Immature natural killer cell (primary cell): ENCODE data around the gene ZXDC. TPM values are rescaled to one million over a fixed set of nuclear protein-coding genes. Genes with fewer than 3 reads are reported as not detected.

ENCODE experiments used
- DNase-seq, 3 donors: peaks; one replicate each; pipeline ENCODE4 v3.0.0; 2022; ENCODE audit warnings: mixed read lengths in 1 of 3
- H3K27ac Mint-ChIP-seq, 6 donors: one replicate each; pipeline ENCODE4 v1.8.0; 2020; ENCODE audit warnings: mixed read lengths in 6 of 6, mild to moderate bottlenecking in 5 of 6, inconsistent platforms in 4 of 6, moderate library complexity in 3 of 6
- H3K27me3 Mint-ChIP-seq, 3 donors: one replicate each; pipeline ENCODE4 v1.8.0; 2020 to 2021; ENCODE audit warnings: low read depth in 3 of 3, mild to moderate bottlenecking in 3 of 3, mixed read lengths in 3 of 3, moderate library complexity in 3 of 3, inconsistent platforms in 1 of 3
- H3K36me3 Mint-ChIP-seq, 3 donors: one replicate each; pipeline ENCODE4 v1.8.0; 2020; ENCODE audit warnings: mixed read lengths in 3 of 3, inconsistent platforms in 2 of 3, mild to moderate bottlenecking in 2 of 3
- H3K4me1 Mint-ChIP-seq, 2 donors: one replicate each; pipeline ENCODE4 v1.8.0; 2020; ENCODE audit warnings: inconsistent platforms in 2 of 2, mild to moderate bottlenecking in 2 of 2, mixed read lengths in 2 of 2, moderate library complexity in 1 of 2
- H3K4me3 Mint-ChIP-seq, 5 donors: one replicate each; pipeline ENCODE4 v1.8.0; 2020; ENCODE audit warnings: mild to moderate bottlenecking in 5 of 5, mixed read lengths in 5 of 5, inconsistent platforms in 3 of 5, moderate library complexity in 3 of 5
- H3K9me3 Mint-ChIP-seq, 6 donors: one replicate each; pipeline ENCODE4 v1.8.0; 2020; ENCODE audit warnings: mild to moderate bottlenecking in 6 of 6, mixed read lengths in 6 of 6, inconsistent platforms in 4 of 6, moderate library complexity in 3 of 6
- polyA plus RNA-seq, 3 donors: library from polyadenylated mRNA; unstranded; fragments of 300-500 nt; fragmentation: Illumina TruSeq; gene quantifications; one replicate each; pipeline ENCODE4 v1.2.3, GENCODE V29; 2021

Gene ZXDC
- polyA plus RNA-seq, 3 donors from 2014 or later, result 9.6 to 17.2 (median 11.8) TPM

GRCh38 chr3:126491221-126492013 is 15.7 kb upstream of the ZXDC start:
- DNase-seq, result no peak
- H3K9me3 Mint-ChIP-seq, result no peaks in the 10 kb centered on the region
- H3K4me1 Mint-ChIP-seq, result peaks cover 9 to 10% of the 10 kb centered on the region in 2 donors
- peaks cover 0 to 1% (median 0%) of the 10 kb centered on the region in 3 donors for H3K27me3 Mint-ChIP-seq
- H3K27ac Mint-ChIP-seq, result peak overlapping the region in 1 of 6 donors; percentile 6
- no peak overlapping the region for H3K4me3 Mint-ChIP-seq
- no peaks in the 10 kb centered on the region for H3K36me3 Mint-ChIP-seq

GRCh38 chr3:126490619-126491018 is 14.9 kb upstream of the ZXDC start:
- Mint-ChIP-seq H3K27ac (no peak overlapping the region), H3K4me1 (peaks cover 11 to 13% of the 10 kb centered on the region in 2 donors), H3K36me3 (no peaks in the 10 kb centered on the region), H3K27me3 (peaks cover 0 to 1% (median 0%) of the 10 kb centered on the region in 3 donors), H3K4me3 (no peak overlapping the region), H3K9me3 (no peaks in the 10 kb centered on the region)
- DNase-seq, result no peak

GRCh38 chr3:126488886-126489569 is 13.3 kb upstream of the ZXDC start:
- H3K27me3 Mint-ChIP-seq, result peaks cover 0 to 3% (median 2%) of the 10 kb centered on the region in 3 donors
- no peak overlapping the region for H3K4me3 Mint-ChIP-seq
- DNase-seq, result no peak
- H3K4me1 Mint-ChIP-seq, result peaks cover 11 to 13% of the 10 kb centered on the region in 2 donors
- no peaks in the 10 kb centered on the region for H3K36me3 Mint-ChIP-seq
- no peak overlapping the region for H3K27ac Mint-ChIP-seq
- no peaks in the 10 kb centered on the region for H3K9me3 Mint-ChIP-seq

GRCh38 chr3:126488185-126488584 is 12.5 kb upstream of the ZXDC start:
- Mint-ChIP-seq H3K27me3 (peaks cover 0 to 3% (median 2%) of the 10 kb centered on the region in 3 donors), H3K4me1 (peaks cover 11 to 13% of the 10 kb centered on the region in 2 donors), H3K9me3 (no peaks in the 10 kb centered on the region), H3K4me3 (no peak overlapping the region), H3K36me3 (no peaks in the 10 kb centered on the region), H3K27ac (peak overlapping the region in 1 of 6 donors; percentile 10)
- no peak for DNase-seq

- DNase-seq, result peak in 1 of 3 donors; percentile 12
- Mint-ChIP-seq H3K4me3 (peak overlapping the region in 3 of 5 donors; percentile 18 to 63 (median 24)), H3K27ac (peak overlapping the region in 1 of 6 donors; percentile 49), H3K27me3 (peaks cover 0 to 3% (median 2%) of the 10 kb centered on the region in 3 donors), H3K4me1 (peaks cover 11 to 13% of the 10 kb centered on the region in 2 donors), H3K36me3 (no peaks in the 10 kb centered on the region), H3K9me3 (no peaks in the 10 kb centered on the region)
Observed at GRCh38 chr3:126487151-126487771, 11.6 kb upstream of the ZXDC start.

- H3K27ac Mint-ChIP-seq, result peak overlapping the region in 1 of 6 donors; percentile 51
- no peak for DNase-seq
- H3K27me3 Mint-ChIP-seq, result peaks cover 0 to 3% (median 2%) of the 10 kb centered on the region in 3 donors
- H3K36me3 Mint-ChIP-seq, result no peaks in the 10 kb centered on the region
- H3K4me1 Mint-ChIP-seq, result peaks cover 11 to 13% of the 10 kb centered on the region in 2 donors
- no peaks in the 10 kb centered on the region for H3K9me3 Mint-ChIP-seq
- no peak overlapping the region for H3K4me3 Mint-ChIP-seq
Observed at GRCh38 chr3:126486360-126486847, 10.7 kb upstream of the ZXDC start.

- Mint-ChIP-seq H3K27me3 (peaks cover 0 to 3% (median 2%) of the 10 kb centered on the region in 3 donors), H3K27ac (no peak overlapping the region), H3K9me3 (no peaks in the 10 kb centered on the region), H3K4me1 (peaks cover 11 to 13% of the 10 kb centered on the region in 2 donors), H3K4me3 (no peak overlapping the region), H3K36me3 (no peaks in the 10 kb centered on the region)
- no peak for DNase-seq
Observed at GRCh38 chr3:126485956-126486355, 10.3 kb upstream of the ZXDC start.

- Mint-ChIP-seq H3K4me3 (no peak overlapping the region), H3K9me3 (no peaks in the 10 kb centered on the region), H3K27me3 (peaks cover 0 to 3% (median 2%) of the 10 kb centered on the region in 3 donors), H3K36me3 (no peaks in the 10 kb centered on the region), H3K27ac (no peak overlapping the region), H3K4me1 (peaks cover 11 to 13% of the 10 kb centered on the region in 2 donors)
- DNase-seq, result no peak
Observed at GRCh38 chr3:126485176-126485897, 9.6 kb upstream of the ZXDC start.

GRCh38 chr3:126484662-126485061 is 9.0 kb upstream of the ZXDC start:
- no peak overlapping the region for H3K4me3 Mint-ChIP-seq
- H3K27ac Mint-ChIP-seq, result no peak overlapping the region
- H3K36me3 Mint-ChIP-seq, result no peaks in the 10 kb centered on the region
- no peak for DNase-seq
- H3K9me3 Mint-ChIP-seq, result no peaks in the 10 kb centered on the region
- peaks cover 11 to 13% of the 10 kb centered on the region in 2 donors for H3K4me1 Mint-ChIP-seq
- peaks cover 0 to 3% (median 2%) of the 10 kb centered on the region in 3 donors for H3K27me3 Mint-ChIP-seq

GRCh38 chr3:126484148-126484547 is 8.5 kb upstream of the ZXDC start:
- H3K4me3 Mint-ChIP-seq, result no peak overlapping the region
- no peak for DNase-seq
- no peaks in the 10 kb centered on the region for H3K36me3 Mint-ChIP-seq
- H3K9me3 Mint-ChIP-seq, result no peaks in the 10 kb centered on the region
- no peak overlapping the region for H3K27ac Mint-ChIP-seq
- H3K4me1 Mint-ChIP-seq, result peaks cover 11 to 13% of the 10 kb centered on the region in 2 donors
- H3K27me3 Mint-ChIP-seq, result peaks cover 0 to 2% (median 2%) of the 10 kb centered on the region in 3 donors

- Mint-ChIP-seq H3K36me3 (no peaks in the 10 kb centered on the region), H3K4me1 (peaks cover 11 to 13% of the 10 kb centered on the region in 2 donors), H3K27me3 (peaks cover 0 to 2% (median 2%) of the 10 kb centered on the region in 3 donors), H3K9me3 (no peaks in the 10 kb centered on the region), H3K4me3 (no peak overlapping the region), H3K27ac (no peak overlapping the region)
- DNase-seq, result no peak
Observed at GRCh38 chr3:126483321-126483761, 7.7 kb upstream of the ZXDC start.

- H3K36me3 Mint-ChIP-seq, result no peaks in the 10 kb centered on the region
- DNase-seq, result no peak
- H3K27ac Mint-ChIP-seq, result no peak overlapping the region
- H3K9me3 Mint-ChIP-seq, result no peaks in the 10 kb centered on the region
- no peak overlapping the region for H3K4me3 Mint-ChIP-seq
- H3K27me3 Mint-ChIP-seq, result peaks cover 0 to 2% (median 2%) of the 10 kb centered on the region in 3 donors
- H3K4me1 Mint-ChIP-seq, result peaks cover 11 to 13% of the 10 kb centered on the region in 2 donors
Observed at GRCh38 chr3:126482503-126483255, 7.0 kb upstream of the ZXDC start.
